HCT116 (cell line): Measurements from ENCODE around the gene PSME4. TPM values are rescaled to one million over a fixed set of nuclear protein-coding genes. Genes with fewer than 3 reads are reported as not detected.

ENCODE experiments used
- ATAC-seq: fragments of 200-7000 bp; cut with Tn5 transposase; 2 replicates; pipeline ENCODE4 v1.9.1; 2020; ENCODE audit warnings: mild to moderate bottlenecking, moderate library complexity
- BruUV-seq: library from RNA; stranded (reverse); fragments of 400-500 nt; replicated peaks from 2 replicates; lab custom pipeline; 2021; lab: Mats Ljungman, UMichigan
- CTCF ChIA-PET: fragments of 300-600 bp; sonication (Branson Sonifier 250); formaldehyde crosslinking; loops from one replicate; lab custom pipeline; 2021; ENCODE audit warnings: antibody characterized with exemption; lab: Charles Lee
- POLR2A ChIA-PET: fragments of 300-600, 350-600 bp; sonication (Branson Sonifier 250); formaldehyde crosslinking; loops from one replicate; lab custom pipeline; 2021; ENCODE audit warnings: antibody characterized with exemption; lab: Charles Lee
- RAD21 ChIA-PET, 2 experiments: fragments of 300-600 bp; sonication (Branson Sonifier 250); formaldehyde crosslinking; loops; one replicate each; lab custom pipeline; 2023; ENCODE audit warnings: low total read pairs in 2 of 2; ENCODE audit not compliant: uncharacterized antibody in 2 of 2, unreplicated experiment in 2 of 2, low non-redundant PET in 1 of 2; lab: Charles Lee
- DNase-seq: peaks from one replicate; pipeline ENCODE4 v3.0.0-alpha.2; 2010; ENCODE audit warnings: low read depth, low spot score
- H2AFZ ChIP-seq: fragments of 200-600 bp; shearing (Covaris generic), sonication (generic); 2 replicates; pipeline ENCODE4 v1.6.1; 2017; ENCODE audit warnings: low read depth, mixed run types, mixed read lengths, antibody characterized with exemption, low read length; ENCODE audit not compliant: poor library complexity, severe bottlenecking
- H3K27ac ChIP-seq: 2 replicates; pipeline ENCODE4 v1.5.1; 2012; ENCODE audit warnings: low read depth, low read length
- H3K27me3 ChIP-seq: fragments of 200-600 bp; sonication (generic); 2 replicates; pipeline ENCODE4 v1.6.1; 2016; ENCODE audit warnings: mixed run types, low read length, mixed read lengths; ENCODE audit not compliant: insufficient read depth
- H3K36me3 ChIP-seq, 2 experiments: fragments of 200-500 bp in 1 of 2; fragments of 200-600 bp in 1 of 2; sonication (Bioruptor generic) in 1 of 2; sonication (generic) in 1 of 2; 2 replicates each; pipeline versions ENCODE4 v1.5.1 to v1.6.1; 2014 to 2016; ENCODE audit warnings: low read length in 2 of 2, inconsistent platforms in 1 of 2, mixed read lengths in 1 of 2, mixed run types in 1 of 2; ENCODE audit not compliant: insufficient read depth in 2 of 2, control insufficient read depth in 1 of 2
- H3K4me1 ChIP-seq, 2 experiments: fragments of 200-600 bp in 1 of 2; sonication (generic) in 1 of 2; 2 replicates each; pipeline versions ENCODE4 v1.5.1 to v1.6.1; 2012 to 2017; ENCODE audit warnings: low read length in 2 of 2, inconsistent platforms in 1 of 2, mild to moderate bottlenecking in 1 of 2, mixed read lengths in 1 of 2, mixed run types in 1 of 2, moderate library complexity in 1 of 2; ENCODE audit not compliant: insufficient read depth in 2 of 2, control insufficient read depth in 1 of 2
- H3K4me2 ChIP-seq: fragments of 200-600 bp; sonication (generic); 2 replicates; pipeline ENCODE4 v1.6.1; 2017; ENCODE audit warnings: mixed run types, low read length, mixed read lengths
- H3K4me3 ChIP-seq, 2 experiments: fragments of 200-600 bp in 1 of 2; sonication (generic) in 1 of 2; replicated peaks in 1 of 2; 2 replicates each; pipeline ENCODE4 v1.5.1; 2011 to 2016; ENCODE audit warnings: low read length in 2 of 2, control low read depth in 1 of 2, low read depth in 1 of 2, mild to moderate bottlenecking in 1 of 2, mixed read lengths in 1 of 2, mixed run types in 1 of 2
- H3K79me2 ChIP-seq: fragments of 200-600 bp; sonication (generic); 2 replicates; pipeline ENCODE4 v1.6.1; 2017; ENCODE audit warnings: mild to moderate bottlenecking, mixed run types, low read length, moderate library complexity, mixed read lengths; ENCODE audit not compliant: insufficient read depth
- H3K9ac ChIP-seq: fragments of 200-600 bp; sonication (generic); 2 replicates; pipeline ENCODE4 v1.6.1; 2016; ENCODE audit warnings: low read length, mixed read lengths
- H3K9me2 ChIP-seq: fragments of 200-600 bp; sonication (generic), shearing (Covaris generic); 2 replicates; pipeline ENCODE4 v1.6.1; 2017; ENCODE audit warnings: mixed run types, mild to moderate bottlenecking, moderate library complexity; ENCODE audit not compliant: insufficient read depth
- H3K9me3 ChIP-seq, 2 experiments: fragments of 200-500 bp in 1 of 2; fragments of 200-600 bp in 1 of 2; sonication (Bioruptor generic) in 1 of 2; sonication (generic) in 1 of 2; 2 replicates each; pipeline ENCODE4 v1.6.1; 2014 to 2017; ENCODE audit warnings: low read length in 2 of 2, mixed read lengths in 2 of 2, inconsistent platforms in 1 of 2, low read depth in 1 of 2, mild to moderate bottlenecking in 1 of 2, mixed run types in 1 of 2, moderate library complexity in 1 of 2; ENCODE audit not compliant: control insufficient read depth in 1 of 2, insufficient read depth in 1 of 2
- H4K20me1 ChIP-seq: fragments of 200-600 bp; sonication (generic), shearing (Covaris generic); 2 replicates; pipeline ENCODE4 v1.6.1; 2017; ENCODE audit warnings: mixed run types, mild to moderate bottlenecking, moderate library complexity; ENCODE audit not compliant: insufficient read depth
- ATF3 ChIP-seq: IDR thresholded peaks from 2 replicates; pipeline ENCODE4 v1.6.1; 2012
- CBX3 ChIP-seq: IDR thresholded peaks from 2 replicates; pipeline ENCODE4 v1.6.1; 2012; ENCODE audit warnings: low read depth
- CEBPB ChIP-seq: IDR thresholded peaks from 2 replicates; pipeline ENCODE4 v1.6.1; 2012; ENCODE audit warnings: low read depth
- CTCF ChIP-seq, 3 experiments: fragments of 200-600 bp in 1 of 3; sonication (generic) in 1 of 3; IDR thresholded peaks in 2 of 3; conservative IDR thresholded peaks in 1 of 3; 2 replicates each; pipeline ENCODE4 v1.5.1; 2012 to 2017; ENCODE audit warnings: low read depth in 2 of 3, low read length in 2 of 3, antibody characterized with exemption in 1 of 3, borderline replicate concordance in 1 of 3, control low read depth in 1 of 3, mild to moderate bottlenecking in 1 of 3, mixed read lengths in 1 of 3, mixed run types in 1 of 3, moderate library complexity in 1 of 3; ENCODE audit not compliant: insufficient read depth in 1 of 3
- EGR1 ChIP-seq: IDR thresholded peaks from 2 replicates; pipeline ENCODE4 v1.6.1; 2012; ENCODE audit warnings: low read depth
- ELF1 ChIP-seq: IDR thresholded peaks from 2 replicates; pipeline ENCODE4 v1.6.1; 2012; ENCODE audit warnings: low read depth, borderline replicate concordance
- EZH2 ChIP-seq: fragments of 200-600 bp; sonication (generic); IDR thresholded peaks from 2 replicates; pipeline ENCODE4 v1.6.1; 2017; ENCODE audit warnings: antibody characterized with exemption, mixed run types
- EZH2phosphoT487 ChIP-seq: fragments of 200-600 bp; IDR thresholded peaks from 2 replicates; pipeline ENCODE4 v1.6.1; 2018; ENCODE audit warnings: antibody characterized with exemption, borderline replicate concordance
- FOSL1 ChIP-seq: IDR thresholded peaks from 2 replicates; pipeline ENCODE4 v1.6.1; 2012; ENCODE audit warnings: low read depth
- JUND ChIP-seq: IDR thresholded peaks from 2 replicates; pipeline ENCODE4 v1.6.1; 2012
- POLR2AphosphoS5 ChIP-seq: IDR thresholded peaks from 2 replicates; pipeline ENCODE4 v1.6.1; 2011; ENCODE audit warnings: mild to moderate bottlenecking, low read depth, low read length, moderate library complexity
- RAD21 ChIP-seq: IDR thresholded peaks from 2 replicates; pipeline ENCODE4 v1.6.1; 2012; ENCODE audit warnings: low read depth, mild to moderate bottlenecking
- REST ChIP-seq: IDR thresholded peaks from 2 replicates; pipeline ENCODE4 v1.6.1; 2012; ENCODE audit warnings: low read depth
- SP1 ChIP-seq: IDR thresholded peaks from 2 replicates; pipeline ENCODE4 v1.6.1; 2012; ENCODE audit warnings: low read depth
- SRF ChIP-seq: IDR thresholded peaks from 2 replicates; pipeline ENCODE4 v1.6.1; 2012; ENCODE audit warnings: low read depth
- TCF7L2 ChIP-seq: IDR thresholded peaks from 2 replicates; pipeline ENCODE4 v1.7.0; 2011; ENCODE audit warnings: borderline replicate concordance, inconsistent platforms; ENCODE audit not compliant: insufficient read depth, insufficient read length; ENCODE audit errors: extremely low read depth
- ZFX ChIP-seq: fragments of 450-650 bp; IDR thresholded peaks from 2 replicates; pipeline ENCODE4 v1.6.1; 2017
- intact Hi-C: fragments of 100-400 bp; cut with micrococcal nuclease; formaldehyde crosslinking; loops from 2 replicates; pipeline ENCODE4 v1.10.0; 2022
- total RNA-seq: library from RNA; stranded (reverse); gene quantifications from one replicate; pipeline ENCODE4 v1.2.1, GENCODE V29; 2021; ENCODE audit not compliant: unreplicated experiment

The PSME4 gene
- total RNA-seq, 1 experiment from 2014 or later: 53.2 TPM

GRCh38 chr2:53907582-53907981 lies 63.2 kb downstream of the PSME4 start:
- Histone ChIP-seq H3K9me2 (no peaks in the 10 kb centered on the region), H3K4me3 (no peak overlapping the region), H3K4me2 (no peak overlapping the region), H4K20me1 (no peaks in the 10 kb centered on the region), H3K9me3 (no peaks in the 10 kb centered on the region), H3K9ac (no peak overlapping the region), H3K27me3 (no peaks in the 10 kb centered on the region), H2AFZ (no peak overlapping the region), H3K4me1 (no peaks in the 10 kb centered on the region), H3K27ac (no peak overlapping the region), H3K79me2 (0 out of 2 replicates have a peak, but pooled peaks cover 4% of the 10 kb centered on the region), H3K36me3 (peaks cover 30 to 40% of the 10 kb centered on the region in 2 experiments; a peak in 3 of 4 replicates)
- ChIA-PET CTCF (no interaction called here), POLR2A (no interaction called here), RAD21 (no interaction called here)
- intact Hi-C loops: no loop called here
- TF ChIP-seq CBX3 (no peak), TCF7L2 (no peak), SP1 (no peak), RAD21 (no peak), EZH2 (no peak), ELF1 (no peak), EGR1 (no peak), POLR2AphosphoS5 (no peak), ZFX (no peak), EZH2phosphoT487 (no peak), SRF (no peak)
- ATAC-seq (no peak), DNase-seq (no peak)
- BruUV-seq: no TSS peak

GRCh38 chr2:53905396-53905795 lies 65.4 kb downstream of the PSME4 start:
- ATAC-seq: no peak
- RAD21 ChIA-PET: no interaction called here
- intact Hi-C loops: no loop called here
- Histone ChIP-seq H3K4me2 (no peak overlapping the region), H3K4me1 (no peaks in the 10 kb centered on the region), H2AFZ (no peak overlapping the region), H4K20me1 (no peaks in the 10 kb centered on the region), H3K9me3 (no peaks in the 10 kb centered on the region), H3K9me2 (no peaks in the 10 kb centered on the region), H3K79me2 (0 out of 2 replicates have a peak, but pooled peaks cover 1% of the 10 kb centered on the region), H3K27me3 (no peaks in the 10 kb centered on the region), H3K36me3 (peaks cover 45 to 46% of the 10 kb centered on the region in 2 experiments), H3K4me3 (no peak overlapping the region), H3K9ac (no peak overlapping the region), H3K27ac (no peak overlapping the region)
- CTCF ChIA-PET: no interaction called here
- BruUV-seq: no TSS peak
- DNase-seq: no peak
- POLR2A ChIA-PET: no interaction called here
- TF ChIP-seq FOSL1 (no peak), SP1 (no peak), REST (no peak), TCF7L2 (no peak), EZH2phosphoT487 (no peak), CTCF (IDR thresholded peaks at IDR 0.05 in 2 of 3, conservative IDR thresholded peaks at IDR 0.05 in 1 of 3; ENCODE audit: borderline replicate concordance in 1 of 3, insufficient read depth in 1 of 3, low read depth in 2 of 3, low read length in 2 of 3) (no peak), CEBPB (no peak), ATF3 (no peak), RAD21 (no peak), JUND (no peak)
